B cell (primary cell): ENCODE results near the gene SPHK2. TPM values are rescaled to one million over a fixed set of nuclear protein-coding genes. Genes with fewer than 3 reads are reported as not detected.
A peak's percentile ranks its signal among the peaks of the same experiment; 100 is the strongest.

ENCODE experiments used
- ATAC-seq: fragments of 200-7000 bp; cut with Tn5 transposase; one replicate; pipeline ENCODE4 v1.10.0; 2021; ENCODE audit warnings: low read depth, mild to moderate bottlenecking, moderate number of reproducible peaks, moderate library complexity
- CTCF ChIA-PET: fragments of 350-600 bp; sonication (Branson Sonifier 250); formaldehyde crosslinking; loops from one replicate; lab custom pipeline; 2021; ENCODE audit warnings: antibody characterized with exemption, inconsistent platforms; lab: Charles Lee
- POLR2A ChIA-PET: fragments of 350-600 bp; sonication (Branson Sonifier 250); formaldehyde crosslinking; loops from one replicate; lab custom pipeline; 2021; ENCODE audit warnings: antibody characterized with exemption; lab: Charles Lee
- DNase-seq: peaks from one replicate; pipeline ENCODE4 v3.0.0; 2013
- H2AFZ ChIP-seq: 2 replicates; pipeline ENCODE4 v1.6.1; 2012; ENCODE audit warnings: mild to moderate bottlenecking, low read depth, low read length; ENCODE audit not compliant: insufficient read depth, poor library complexity, severe bottlenecking
- H3K27ac ChIP-seq, 2 donors: 1 replicate in 1 of 2; 2 replicates in 1 of 2; pipeline ENCODE4 v1.5.1; 2012 to 2013; ENCODE audit warnings: low read length in 2 of 2, mild to moderate bottlenecking in 2 of 2, moderate library complexity in 1 of 2
- H3K27me3 ChIP-seq, 4 experiments: fragments of 200-600 bp in 1 of 4; sonication (generic) in 1 of 4; replicated peaks in 1 of 4; 1 replicate in 2 of 4; 2 replicates in 2 of 4; pipeline versions ENCODE4 v1.6.1 to v1.7.0; 2013 to 2016; ENCODE audit warnings: low read length in 3 of 4, mild to moderate bottlenecking in 2 of 4, mixed read lengths in 1 of 4, moderate library complexity in 1 of 4; ENCODE audit not compliant: insufficient read depth in 4 of 4, control insufficient read depth in 3 of 4; ENCODE audit errors: control extremely low read depth in 1 of 4
- H3K36me3 ChIP-seq, 2 experiments: replicated peaks in 1 of 2; 1 replicate in 1 of 2; 2 replicates in 1 of 2; pipeline versions ENCODE4 v1.6.1 to v1.7.1; 2013; ENCODE audit warnings: low read length in 1 of 2; ENCODE audit not compliant: insufficient read depth in 2 of 2, control insufficient read depth in 1 of 2; ENCODE audit errors: control extremely low read depth in 1 of 2, extremely low read depth in 1 of 2
- H3K4me1 ChIP-seq, 2 donors: fragments of 200-600 bp in 1 of 2; sonication (generic) in 1 of 2; 1 replicate in 1 of 2; 2 replicates in 1 of 2; pipeline versions ENCODE4 v1.5.1 to v1.6.1; 2013 to 2017; ENCODE audit warnings: low read length in 2 of 2; ENCODE audit not compliant: control insufficient read depth in 2 of 2, insufficient read depth in 2 of 2
- H3K4me2 ChIP-seq: replicated peaks from 2 replicates; pipeline ENCODE3; 2012; ENCODE audit warnings: mild to moderate bottlenecking, low read depth, low read length; ENCODE audit not compliant: poor library complexity, severe bottlenecking
- H3K4me3 ChIP-seq, 5 experiments: fragments of 200-600 bp in 1 of 5; sonication (generic) in 1 of 5; 1 replicate in 3 of 5; 2 replicates in 2 of 5; pipeline versions ENCODE4 v1.5.1 to v1.7.0; 2011 to 2016; ENCODE audit warnings: low read length in 4 of 5, mild to moderate bottlenecking in 4 of 5, low read depth in 2 of 5, control low read depth in 1 of 5, moderate library complexity in 1 of 5; ENCODE audit not compliant: insufficient read depth in 1 of 5; ENCODE audit errors: control extremely low read depth in 1 of 5, extremely low read depth in 1 of 5
- H3K79me2 ChIP-seq: fragments of 200-600 bp; sonication (generic); one replicate; pipeline ENCODE4 v1.6.0; 2016; ENCODE audit warnings: low read length; ENCODE audit not compliant: control insufficient read depth, insufficient read depth
- H3K9ac ChIP-seq: fragments of 200-600 bp; sonication (generic); 2 replicates; pipeline ENCODE4 v1.6.1; 2017; ENCODE audit warnings: mild to moderate bottlenecking, low read length, moderate library complexity
- H3K9me3 ChIP-seq, 3 donors: one replicate each; pipeline versions ENCODE4 v1.6.1 to v1.7.1; 2013; ENCODE audit warnings: low read length in 2 of 3; ENCODE audit not compliant: control insufficient read depth in 2 of 3, insufficient read depth in 1 of 3; ENCODE audit errors: control extremely low read depth in 1 of 3
- H4K20me1 ChIP-seq: 2 replicates; pipeline ENCODE4 v1.6.0; 2012; ENCODE audit warnings: mild to moderate bottlenecking, low read length; ENCODE audit not compliant: insufficient read depth, control insufficient read depth, poor library complexity, severe bottlenecking
- H3K27ac Mint-ChIP-seq: one replicate; pipeline ENCODE4 v1.8.0; 2021; ENCODE audit warnings: mixed read lengths
- H3K27me3 Mint-ChIP-seq: one replicate; pipeline ENCODE4 v1.8.0; 2021; ENCODE audit warnings: mixed read lengths
- H3K4me1 Mint-ChIP-seq: one replicate; pipeline ENCODE4 v1.8.0; 2021; ENCODE audit warnings: mixed read lengths
- H3K4me3 Mint-ChIP-seq: one replicate; pipeline ENCODE4 v1.8.0; 2021; ENCODE audit warnings: mixed read lengths
- H3K9me3 Mint-ChIP-seq: one replicate; pipeline ENCODE4 v1.8.0; 2022; ENCODE audit warnings: mixed read lengths; ENCODE audit not compliant: insufficient read depth
- EZH2 ChIP-seq: IDR thresholded peaks from 2 replicates; pipeline ENCODE4 v1.6.1; 2012; ENCODE audit warnings: borderline replicate concordance, low read depth, mild to moderate bottlenecking, moderate library complexity, low read length; ENCODE audit not compliant: insufficient read depth, poor library complexity, severe bottlenecking
- WGBS: methylation state at CpG from one replicate; pipeline ENCODE4 v1.1.5; 2013; ENCODE audit warnings: missing lambda C conversion rate; ENCODE audit not compliant: insufficient coverage; 5-methylcytosine and 5-hydroxymethylcytosine counted together
- intact Hi-C: fragments of 100-400 bp; cut with micrococcal nuclease; formaldehyde crosslinking; loops from one replicate; pipeline ENCODE4 v1.10.0; 2022
- polyA plus RNA-seq: library from polyadenylated mRNA; depleted of rRNA; stranded (reverse); fragments of >200 nt; gene quantifications from 2 replicates; pipeline ENCODE4 v1.2.3, GENCODE V29; 2012
- total RNA-seq, 2 donors: library from RNA; stranded (reverse); fragments of 120-200 nt in 1 of 2; gene quantifications; 1 replicate in 1 of 2; 2 replicates in 1 of 2; pipeline versions ENCODE4 v1.2.3 to v1.2.4, GENCODE V29; 2013 to 2022
- TF ChIP-seq, protein P1 (sequence below): fragments of 200-600 bp; IDR thresholded peaks from one replicate; pipeline ENCODE4 v1.8.0; 2022; ENCODE audit warnings: antibody characterized with exemption, mild to moderate bottlenecking

The SPHK2 gene
- total and polyA plus RNA-seq, 2 donors (not counting 1 experiment from before 2014, with no cell fraction given), result 17.0 to 47.3 TPM

DNA sequence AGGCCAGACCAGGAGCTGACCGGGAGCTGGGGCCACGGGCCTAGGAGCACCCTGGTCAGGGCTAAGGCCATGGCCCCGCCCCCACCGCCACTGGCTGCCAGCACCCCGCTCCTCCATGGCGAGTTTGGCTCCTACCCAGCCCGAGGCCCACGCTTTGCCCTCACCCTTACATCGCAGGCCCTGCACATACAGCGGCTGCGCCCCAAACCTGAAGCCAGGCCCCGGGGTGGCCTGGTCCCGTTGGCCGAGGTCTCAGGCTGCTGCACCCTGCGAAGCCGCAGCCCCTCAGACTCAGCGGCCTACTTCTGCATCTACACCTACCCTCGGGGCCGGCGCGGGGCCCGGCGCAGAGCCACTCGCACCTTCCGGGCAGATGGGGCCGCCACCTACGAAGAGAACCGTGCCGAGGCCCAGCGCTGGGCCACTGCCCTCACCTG, 6.6 kb downstream of the SPHK2 start:
- no peaks in the 10 kb centered on the region for H3K27me3 ChIP-seq
- no peak overlapping the region for H3K9ac ChIP-seq
- ChIA-PET POLR2A (interaction anchor here (0.7 kb wide), 1 partner anchor 52 kb away, joined by 5 read pairs; no protein-coding TSS in a partner anchor), CTCF (no interaction called here)
- peaks cover 1% of the 10 kb centered on the region for H3K79me2 ChIP-seq
- H2AFZ ChIP-seq, result no peak overlapping the region
- WGBS, result 98% methylated on average over 30 of the region's 30 CpGs
- H3K9me3 ChIP-seq, result peaks cover 0 to 10% (median 0%) of the 10 kb centered on the region in 3 donors
- peaks cover 0 to 32% of the 10 kb centered on the region in 2 experiments for H3K36me3 ChIP-seq
- peaks cover 31% of the 10 kb centered on the region for H4K20me1 ChIP-seq
- Mint-ChIP-seq H3K4me3 (no peak overlapping the region), H3K4me1 (peaks cover 28% of the 10 kb centered on the region), H3K27ac (no peak overlapping the region), H3K27me3 (no peaks in the 10 kb centered on the region), H3K9me3 (no peaks in the 10 kb centered on the region)
- no peak overlapping the region for H3K4me3 ChIP-seq
- TF ChIP-seq EZH2, result no peak
- TF ChIP-seq, protein P1, sequence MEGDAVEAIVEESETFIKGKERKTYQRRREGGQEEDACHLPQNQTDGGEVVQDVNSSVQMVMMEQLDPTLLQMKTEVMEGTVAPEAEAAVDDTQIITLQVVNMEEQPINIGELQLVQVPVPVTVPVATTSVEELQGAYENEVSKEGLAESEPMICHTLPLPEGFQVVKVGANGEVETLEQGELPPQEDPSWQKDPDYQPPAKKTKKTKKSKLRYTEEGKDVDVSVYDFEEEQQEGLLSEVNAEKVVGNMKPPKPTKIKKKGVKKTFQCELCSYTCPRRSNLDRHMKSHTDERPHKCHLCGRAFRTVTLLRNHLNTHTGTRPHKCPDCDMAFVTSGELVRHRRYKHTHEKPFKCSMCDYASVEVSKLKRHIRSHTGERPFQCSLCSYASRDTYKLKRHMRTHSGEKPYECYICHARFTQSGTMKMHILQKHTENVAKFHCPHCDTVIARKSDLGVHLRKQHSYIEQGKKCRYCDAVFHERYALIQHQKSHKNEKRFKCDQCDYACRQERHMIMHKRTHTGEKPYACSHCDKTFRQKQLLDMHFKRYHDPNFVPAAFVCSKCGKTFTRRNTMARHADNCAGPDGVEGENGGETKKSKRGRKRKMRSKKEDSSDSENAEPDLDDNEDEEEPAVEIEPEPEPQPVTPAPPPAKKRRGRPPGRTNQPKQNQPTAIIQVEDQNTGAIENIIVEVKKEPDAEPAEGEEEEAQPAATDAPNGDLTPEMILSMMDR, result no peak
- DNase-seq (no peak), ATAC-seq (no peak)
- no peak overlapping the region for H3K27ac ChIP-seq
- H3K4me1 ChIP-seq, result peaks cover 14 to 23% of the 10 kb centered on the region in 2 donors
- no peak overlapping the region for H3K4me2 ChIP-seq
- intact Hi-C loops, result no loop called here

DNA sequence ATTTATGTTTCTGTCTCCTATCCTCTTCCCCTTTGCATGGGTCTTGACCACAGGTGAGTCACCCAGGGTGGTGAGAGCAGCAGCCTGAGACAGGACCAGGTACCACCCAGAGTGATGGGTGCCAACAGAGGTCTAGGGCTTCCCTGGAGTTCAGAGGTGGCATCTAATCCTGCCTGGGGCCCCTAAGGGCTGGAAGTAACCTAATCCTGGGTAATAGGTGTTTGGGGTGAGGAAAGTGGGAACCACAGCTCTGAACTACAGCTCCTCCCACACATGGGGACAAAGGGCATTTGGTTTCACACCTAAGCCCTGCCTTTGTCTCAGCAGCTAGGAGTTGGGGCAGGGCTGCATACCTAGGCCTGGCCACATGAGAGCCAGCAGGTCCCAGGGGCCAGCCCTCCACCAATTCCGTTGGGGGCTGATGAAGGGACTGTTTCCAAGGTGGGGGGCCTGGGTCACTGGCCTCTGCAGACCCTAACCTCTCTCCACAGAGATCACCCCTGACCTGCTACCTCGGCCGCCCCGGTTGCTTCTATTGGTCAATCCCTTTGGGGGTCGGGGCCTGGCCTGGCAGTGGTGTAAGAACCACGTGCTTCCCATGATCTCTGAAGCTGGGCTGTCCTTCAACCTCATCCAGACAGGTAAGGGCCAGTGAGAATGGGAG, 8.0 kb downstream of the SPHK2 start:
- ATAC-seq, result no peak
- no peak for TF ChIP-seq EZH2
- TF ChIP-seq, protein P1, result no peak
- peaks cover 28% of the 10 kb centered on the region for H3K4me1 Mint-ChIP-seq
- ChIA-PET POLR2A (interaction anchor here (0.6 to 1.9 kb wide), 2 partner anchors 8 to 236 kb away, joined by 4 to 6 read pairs; partner anchors contain the start of genes RPL18 and SPHK2), CTCF (no interaction called here)
- Histone ChIP-seq H3K4me2 (no peak overlapping the region), H3K36me3 (peaks cover 0 to 40% of the 10 kb centered on the region in 2 experiments), H3K27me3 (no peaks in the 10 kb centered on the region), H3K9me3 (peaks cover 0 to 10% (median 0%) of the 10 kb centered on the region in 3 donors), H3K4me3 (no peak overlapping the region), H3K9ac (no peak overlapping the region), H3K27ac (no peak overlapping the region), H3K79me2 (peaks cover 3% of the 10 kb centered on the region), H3K4me1 (peaks cover 14 to 22% of the 10 kb centered on the region in 2 donors), H2AFZ (no peak overlapping the region), H4K20me1 (peaks cover 39% of the 10 kb centered on the region)
- H3K9me3 Mint-ChIP-seq, result no peaks in the 10 kb centered on the region
- H3K27ac Mint-ChIP-seq, result peak overlapping the region; percentile 37
- 90% methylated on average over 6 of the region's 6 CpGs for WGBS
- H3K4me3 Mint-ChIP-seq, result no peak overlapping the region
- DNase-seq, result no peak
- intact Hi-C loops, result no loop called here
- no peaks in the 10 kb centered on the region for H3K27me3 Mint-ChIP-seq
